Measurements from ENCODE around the gene MREG.
"Not testable (repeated sequence)": the region's sequence is repeated elsewhere in the genome, so short reads cannot be mapped to it uniquely, and the experiment has no call there.

MREG gene

GRCh38 chr2:215988556-215989207, 24.7 kb downstream of the MREG start:
- not testable (repeated sequence) for DNase-seq (ENCODE audit: low read depth in 1 of 2, low spot score in 1 of 2)

- no peak for DNase-seq (ENCODE audit: low read depth in 1 of 2, low spot score in 1 of 2)
Measured at GRCh38 chr2:215985257-215985656, 28.1 kb downstream of the MREG start.

GRCh38 chr2:215984661-215985060, 28.7 kb downstream of the MREG start:
- DNase-seq (ENCODE audit: low read depth in 1 of 2, low spot score in 1 of 2) = no peak

- no peak for DNase-seq (ENCODE audit: low read depth in 1 of 2, low spot score in 1 of 2)
Measured at GRCh38 chr2:215983581-215984351, 29.6 kb downstream of the MREG start.

GRCh38 chr2:215982465-215982875, 30.9 kb downstream of the MREG start:
- no peak for DNase-seq (ENCODE audit: low read depth in 1 of 2, low spot score in 1 of 2)

- no peak for DNase-seq (ENCODE audit: low read depth in 1 of 2, low spot score in 1 of 2)
Measured at GRCh38 chr2:215981115-215981514, 32.2 kb downstream of the MREG start.

- DNase-seq (ENCODE audit: low read depth in 1 of 2, low spot score in 1 of 2) = no peak
Measured at GRCh38 chr2:215979620-215980019, 33.7 kb downstream of the MREG start.

- DNase-seq (ENCODE audit: low read depth in 1 of 2, low spot score in 1 of 2) = no peak
Measured at GRCh38 chr2:215974700-215975429, 38.5 kb downstream of the MREG start.

- DNase-seq (ENCODE audit: low read depth in 1 of 2, low spot score in 1 of 2) = no peak
Measured at GRCh38 chr2:215973954-215974699, 39.2 kb downstream of the MREG start.

GRCh38 chr2:215973145-215973792, 40.1 kb downstream of the MREG start:
- DNase-seq (ENCODE audit: low read depth in 1 of 2, low spot score in 1 of 2) = no peak

- no peak for DNase-seq (ENCODE audit: low read depth in 1 of 2, low spot score in 1 of 2)
Measured at GRCh38 chr2:215971671-215972070, 41.7 kb downstream of the MREG start.

GRCh38 chr2:215970894-215971293, 42.5 kb downstream of the MREG start:
- DNase-seq (ENCODE audit: low read depth in 1 of 2, low spot score in 1 of 2) = not testable (repeated sequence)

GRCh38 chr2:215970425-215970824, 42.9 kb downstream of the MREG start:
- DNase-seq (ENCODE audit: low read depth in 1 of 2, low spot score in 1 of 2) = no peak

- DNase-seq (ENCODE audit: low read depth in 1 of 2, low spot score in 1 of 2) = no peak
Measured at GRCh38 chr2:215969131-215969841, 44.1 kb downstream of the MREG start.

GRCh38 chr2:215968499-215968898, 44.9 kb downstream of the MREG start:
- no peak for DNase-seq (ENCODE audit: low read depth in 1 of 2, low spot score in 1 of 2)

GRCh38 chr2:215967590-215968378, 45.6 kb downstream of the MREG start:
- no peak for DNase-seq (ENCODE audit: low read depth in 1 of 2, low spot score in 1 of 2)

- DNase-seq (ENCODE audit: low read depth in 1 of 2, low spot score in 1 of 2) = no peak
Measured at GRCh38 chr2:215966951-215967350, 46.4 kb downstream of the MREG start.

- no peak for DNase-seq (ENCODE audit: low read depth in 1 of 2, low spot score in 1 of 2)
Measured at GRCh38 chr2:215966274-215966673, 47.1 kb downstream of the MREG start.

- DNase-seq (ENCODE audit: low read depth in 1 of 2, low spot score in 1 of 2) = no peak
Measured at GRCh38 chr2:215965532-215966165, 47.7 kb downstream of the MREG start.
